A673 (cell line): ENCODE measurements around the gene PSMB9. TPM values are rescaled to one million over a fixed set of nuclear protein-coding genes. Genes with fewer than 3 reads are reported as not detected.

Experiments
- BruUV-seq: library from RNA; stranded (reverse); fragments of 400-500 nt; replicated peaks from 2 replicates; lab custom pipeline; 2021; lab: Mats Ljungman, UMichigan
- CTCF ChIA-PET: fragments of 300-600 bp; sonication (Branson Sonifier 250); formaldehyde crosslinking; loops from one replicate; lab custom pipeline; 2022; ENCODE audit warnings: antibody characterized with exemption; lab: Charles Lee
- POLR2A ChIA-PET: fragments of 300-600 bp; sonication (Branson Sonifier 250); formaldehyde crosslinking; loops from one replicate; lab custom pipeline; 2022; ENCODE audit warnings: antibody characterized with exemption; ENCODE audit not compliant: low non-redundant PET; lab: Charles Lee
- DNase-seq: peaks from one replicate; pipeline ENCODE4 v3.0.0-alpha.2; 2015; ENCODE audit warnings: low spot score
- H3K27ac ChIP-seq: fragments of 200-600 bp; sonication (generic); 2 replicates; pipeline ENCODE4 v1.5.1; 2016; ENCODE audit warnings: mixed run types, low read depth, mild to moderate bottlenecking, mixed read lengths, antibody characterized with exemption, low read length; ENCODE audit not compliant: poor library complexity, severe bottlenecking
- H3K27me3 ChIP-seq: fragments of 200-600 bp; sonication (generic); replicated peaks from 2 replicates; pipeline ENCODE4 v1.6.1; 2017; ENCODE audit warnings: mixed run types, low read depth, mild to moderate bottlenecking, mixed read lengths, antibody characterized with exemption, low read length; ENCODE audit not compliant: insufficient read depth, poor library complexity
- H3K36me3 ChIP-seq: fragments of 200-600 bp; sonication (generic); 2 replicates; pipeline ENCODE4 v1.6.1; 2016; ENCODE audit warnings: mixed run types, mild to moderate bottlenecking, mixed read lengths, antibody characterized with exemption, low read length; ENCODE audit not compliant: insufficient read depth, poor library complexity, severe bottlenecking
- H3K4me1 ChIP-seq: fragments of 200-600 bp; sonication (generic); 2 replicates; pipeline ENCODE4 v1.6.1; 2017; ENCODE audit warnings: mixed run types, mild to moderate bottlenecking, mixed read lengths, antibody characterized with exemption, low read length; ENCODE audit not compliant: insufficient read depth, poor library complexity, severe bottlenecking
- H3K4me3 ChIP-seq: fragments of 200-600 bp; sonication (generic); 2 replicates; pipeline ENCODE4 v1.5.1; 2016; ENCODE audit warnings: low read depth, mixed run types, mild to moderate bottlenecking, mixed read lengths, low read length; ENCODE audit not compliant: poor library complexity, severe bottlenecking
- H3K9me3 ChIP-seq: fragments of 200-600 bp; sonication (generic); 2 replicates; pipeline ENCODE4 v1.6.1; 2016; ENCODE audit warnings: mixed run types, low read depth, mild to moderate bottlenecking, mixed read lengths, antibody characterized with exemption, low read length; ENCODE audit not compliant: poor library complexity, severe bottlenecking
- EZH2 ChIP-seq: fragments of 200-600 bp; sonication (generic); IDR thresholded peaks from 2 replicates; pipeline ENCODE4 v1.6.1; 2017; ENCODE audit warnings: borderline replicate concordance, low read depth, mild to moderate bottlenecking, mixed read lengths, antibody characterized with exemption, low read length; ENCODE audit not compliant: poor library complexity, severe bottlenecking
- intact Hi-C: fragments of 100-400 bp; cut with micrococcal nuclease; formaldehyde crosslinking; loops from one replicate; pipeline ENCODE4 v1.10.0; 2022; ENCODE audit not compliant: unreplicated experiment
- total RNA-seq: library from RNA; stranded (reverse); gene quantifications from 2 replicates; pipeline ENCODE4 v1.2.3, GENCODE V29; 2021
- TF ChIP-seq, protein P1 (sequence below): fragments of 300-800, 200-600 bp; sonication (generic); conservative IDR thresholded peaks from 2 replicates; pipeline ENCODE4 v1.5.1; 2017; ENCODE audit warnings: low read depth, mild to moderate bottlenecking, antibody characterized with exemption, low read length, moderate library complexity, mixed read lengths

PSMB9 gene
- total RNA-seq, 1 experiment from 2014 or later = 6.8 TPM

DNA sequence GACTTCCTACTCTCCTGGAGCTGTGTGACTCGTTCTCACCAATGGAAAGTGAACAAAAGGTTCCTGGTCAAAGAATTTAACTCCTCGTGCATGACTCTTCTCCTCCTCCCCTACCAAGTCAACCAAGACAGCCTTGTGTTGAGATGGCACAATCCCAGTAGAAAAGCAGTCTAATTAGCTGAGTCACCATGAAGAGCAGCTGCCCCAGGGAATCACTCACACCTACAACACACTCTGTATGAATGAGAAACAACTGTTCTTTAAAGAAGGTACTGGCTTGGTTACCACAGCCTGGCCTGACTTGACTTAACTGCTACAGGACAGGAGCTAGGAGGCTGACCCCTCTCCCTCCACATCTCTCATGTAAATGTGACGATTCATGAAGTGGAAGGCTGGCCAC is 34.3 kb upstream of the PSMB9 start:
- POLR2A ChIA-PET = no interaction called here
- intact Hi-C loops = no loop called here
- TF ChIP-seq EZH2 = no peak
- TF ChIP-seq, protein P1, sequence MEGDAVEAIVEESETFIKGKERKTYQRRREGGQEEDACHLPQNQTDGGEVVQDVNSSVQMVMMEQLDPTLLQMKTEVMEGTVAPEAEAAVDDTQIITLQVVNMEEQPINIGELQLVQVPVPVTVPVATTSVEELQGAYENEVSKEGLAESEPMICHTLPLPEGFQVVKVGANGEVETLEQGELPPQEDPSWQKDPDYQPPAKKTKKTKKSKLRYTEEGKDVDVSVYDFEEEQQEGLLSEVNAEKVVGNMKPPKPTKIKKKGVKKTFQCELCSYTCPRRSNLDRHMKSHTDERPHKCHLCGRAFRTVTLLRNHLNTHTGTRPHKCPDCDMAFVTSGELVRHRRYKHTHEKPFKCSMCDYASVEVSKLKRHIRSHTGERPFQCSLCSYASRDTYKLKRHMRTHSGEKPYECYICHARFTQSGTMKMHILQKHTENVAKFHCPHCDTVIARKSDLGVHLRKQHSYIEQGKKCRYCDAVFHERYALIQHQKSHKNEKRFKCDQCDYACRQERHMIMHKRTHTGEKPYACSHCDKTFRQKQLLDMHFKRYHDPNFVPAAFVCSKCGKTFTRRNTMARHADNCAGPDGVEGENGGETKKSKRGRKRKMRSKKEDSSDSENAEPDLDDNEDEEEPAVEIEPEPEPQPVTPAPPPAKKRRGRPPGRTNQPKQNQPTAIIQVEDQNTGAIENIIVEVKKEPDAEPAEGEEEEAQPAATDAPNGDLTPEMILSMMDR = no peak
- Histone ChIP-seq H3K4me1 (no peaks in the 10 kb centered on the region), H3K4me3 (no peak overlapping the region), H3K27ac (no peak overlapping the region), H3K27me3 (no peaks in the 10 kb centered on the region), H3K36me3 (no peaks in the 10 kb centered on the region), H3K9me3 (no peaks in the 10 kb centered on the region)
- peak; percentile 45 for DNase-seq
- CTCF ChIA-PET = no interaction called here
- BruUV-seq = no TSS peak

DNA sequence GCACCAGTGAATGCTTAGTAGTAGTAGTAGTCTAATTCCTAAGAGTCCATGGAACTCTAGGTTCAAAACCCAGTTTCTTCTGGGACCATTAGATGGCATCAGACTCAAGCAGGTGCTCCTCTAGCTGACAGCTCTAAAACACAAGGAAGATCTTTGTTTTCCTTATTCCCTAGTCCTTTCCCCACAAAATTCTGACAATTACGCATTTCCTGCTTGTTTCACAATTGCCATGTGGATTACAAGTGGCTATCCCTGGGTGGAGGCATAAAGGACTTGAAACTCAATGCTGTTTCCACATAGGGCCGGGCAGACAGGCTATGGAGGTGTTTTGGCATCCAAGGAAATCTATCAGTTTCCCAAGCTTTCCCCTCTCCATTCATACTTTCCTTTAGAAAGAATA is 28.0 kb upstream of the PSMB9 start:
- Histone ChIP-seq H3K36me3 (no peaks in the 10 kb centered on the region), H3K4me3 (no peak overlapping the region), H3K4me1 (no peaks in the 10 kb centered on the region), H3K9me3 (no peaks in the 10 kb centered on the region), H3K27ac (no peak overlapping the region), H3K27me3 (no peaks in the 10 kb centered on the region)
- CTCF ChIA-PET = interaction anchor here (1.3 to 2.0 kb wide), 3 partner anchors 13 to 159 kb away, joined by 3 to 11 read pairs (median 10); partner anchors contain the start of gene TAP2
- TF ChIP-seq, protein P1 = peak; percentile 49
- no peak for TF ChIP-seq EZH2
- no TSS peak for BruUV-seq
- intact Hi-C loops = loop anchor here (5.0 kb wide), 1 partner anchor 41 kb away; no protein-coding TSS in a partner anchor
- peak; percentile 40 for DNase-seq
- POLR2A ChIA-PET = interaction anchor here (0.8 kb wide), 1 partner anchor 146 kb away, joined by 3 read pairs; no protein-coding TSS in a partner anchor

DNA sequence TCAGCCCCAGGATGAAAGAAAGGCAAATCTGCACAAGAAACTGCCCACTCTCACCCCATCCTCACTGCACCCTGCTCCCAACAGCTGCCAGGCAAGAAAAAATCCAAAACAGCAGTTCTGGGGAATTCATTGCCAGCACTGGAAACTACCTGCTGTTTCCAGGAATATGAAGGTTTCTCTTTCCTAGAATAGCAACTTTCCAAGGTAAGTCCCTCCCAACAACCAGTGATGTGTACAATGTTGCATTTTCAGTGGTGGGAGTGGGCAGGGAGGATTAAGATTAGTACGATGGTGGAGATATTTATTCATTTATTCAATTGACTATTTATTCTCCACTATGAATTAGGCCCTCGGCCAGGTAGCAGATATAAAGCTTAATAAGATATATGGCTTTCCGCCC is 27.0 kb upstream of the PSMB9 start:
- TF ChIP-seq, protein P1 = no peak
- no peak for TF ChIP-seq EZH2
- intact Hi-C loops = loop anchor here (5.0 kb wide), 1 partner anchor 40 kb away; no protein-coding TSS in a partner anchor
- H3K27ac ChIP-seq = no peak overlapping the region
- H3K4me1 ChIP-seq = no peaks in the 10 kb centered on the region
- DNase-seq = no peak
- no peaks in the 10 kb centered on the region for H3K36me3 ChIP-seq
- no peak overlapping the region for H3K4me3 ChIP-seq
- ChIA-PET POLR2A (interaction anchor here (0.5 kb wide), 1 partner anchor 142 kb away, joined by 4 read pairs; no protein-coding TSS in a partner anchor), CTCF (interaction anchor here (2.0 kb wide), 1 partner anchor 12 kb away, joined by 10 read pairs; the partner anchor contains the start of gene TAP2)
- no peaks in the 10 kb centered on the region for H3K9me3 ChIP-seq
- BruUV-seq = no TSS peak
- no peaks in the 10 kb centered on the region for H3K27me3 ChIP-seq
